HEK293 (cell line): Measurements from ENCODE around the gene SPOCK1.
A peak's percentile ranks its signal among the peaks of the same experiment; 100 is the strongest.

Experiments
- CTCF ChIA-PET: fragments of 350-600 bp; formaldehyde crosslinking; extraction: SDS; loops from one replicate; lab custom pipeline; 2021; ENCODE audit warnings: antibody characterized with exemption; lab: Yijun Ruan, JAX
- POLR2A ChIA-PET: fragments of 300-600 bp; formaldehyde crosslinking; extraction: SDS; loops from one replicate; lab custom pipeline; 2020; ENCODE audit warnings: antibody characterized with exemption, inconsistent platforms; lab: Yijun Ruan, JAX
- H3K27ac ChIP-seq: fragments of 200-500 bp; sonication (Bioruptor generic); 2 replicates; pipeline ENCODE4 v1.5.1; 2014; ENCODE audit warnings: low read depth, low read length, control low read depth, inconsistent platforms; ENCODE audit errors: extremely low read depth
- H3K36me3 ChIP-seq, 2 experiments: fragments of 200-500 bp in 1 of 2; sonication (Bioruptor generic) in 1 of 2; 1 replicate in 1 of 2; 2 replicates in 1 of 2; pipeline ENCODE4 v1.5.1; 2014 to 2017; ENCODE audit warnings: inconsistent platforms in 2 of 2, low read length in 2 of 2; ENCODE audit not compliant: control insufficient read depth in 2 of 2, insufficient read depth in 1 of 2
- H3K4me1 ChIP-seq: fragments of 200-500 bp; sonication (Bioruptor generic); 2 replicates; pipeline ENCODE4 v1.5.1; 2014; ENCODE audit warnings: mild to moderate bottlenecking, low read length, inconsistent platforms; ENCODE audit not compliant: control insufficient read depth, insufficient read depth
- H3K4me3 ChIP-seq: 2 replicates; pipeline ENCODE4 v1.5.1; 2011; ENCODE audit warnings: low read depth, mild to moderate bottlenecking, control low read depth, low read length, moderate library complexity
- H3K9me3 ChIP-seq: fragments of 200-500 bp; sonication (Bioruptor generic); 2 replicates; pipeline ENCODE4 v1.5.1; 2014; ENCODE audit warnings: low read depth, low read length, inconsistent platforms; ENCODE audit not compliant: control insufficient read depth, insufficient read depth
- PRDM10 ChIP-seq: fragments of 450-650 bp; formaldehyde crosslinking; IDR thresholded peaks from 2 replicates; pipeline ENCODE4 v1.5.1; 2016; ENCODE audit warnings: missing biosample characterization, missing genetic modification characterization
- SALL2 ChIP-seq: fragments of 450-650 bp; formaldehyde crosslinking; IDR thresholded peaks from 2 replicates; pipeline ENCODE4 v1.5.0; 2017; ENCODE audit warnings: missing biosample characterization, mild to moderate bottlenecking, missing genetic modification characterization, borderline replicate concordance
- SCRT1 ChIP-seq: fragments of 450-650 bp; formaldehyde crosslinking; IDR thresholded peaks from 2 replicates; pipeline ENCODE4 v1.5.1; 2016; ENCODE audit warnings: missing biosample characterization, missing genetic modification characterization, borderline replicate concordance
- SCRT2 ChIP-seq: fragments of 450-650 bp; formaldehyde crosslinking; IDR thresholded peaks from 2 replicates; pipeline ENCODE4 v1.5.1; 2016; ENCODE audit warnings: missing biosample characterization, missing genetic modification characterization
- SP3 ChIP-seq: fragments of 450-650 bp; formaldehyde crosslinking; IDR thresholded peaks from 2 replicates; pipeline ENCODE4 v1.5.1; 2016; ENCODE audit warnings: missing biosample characterization, missing genetic modification characterization
- ZFHX2 ChIP-seq: fragments of 450-650 bp; formaldehyde crosslinking; conservative IDR thresholded peaks from 2 replicates; pipeline ENCODE4 v1.5.1; 2016; ENCODE audit warnings: missing biosample characterization, missing genetic modification characterization
- ZFP69B ChIP-seq: fragments of 450-650 bp; formaldehyde crosslinking; IDR thresholded peaks from 2 replicates; pipeline ENCODE4 v1.5.1; 2016; ENCODE audit warnings: missing biosample characterization, missing genetic modification characterization
- ZNF140 ChIP-seq: fragments of 450-650 bp; formaldehyde crosslinking; IDR thresholded peaks from 2 replicates; pipeline ENCODE4 v1.5.1; 2016; ENCODE audit warnings: missing biosample characterization, missing genetic modification characterization
- ZNF175 ChIP-seq: fragments of 450-650 bp; formaldehyde crosslinking; IDR thresholded peaks from 2 replicates; pipeline ENCODE4 v1.5.1; 2016; ENCODE audit warnings: missing biosample characterization, missing genetic modification characterization
- ZNF184 ChIP-seq: fragments of 450-650 bp; IDR thresholded peaks from 2 replicates; pipeline ENCODE4 v1.5.1; 2018; ENCODE audit warnings: missing biosample characterization, mild to moderate bottlenecking, missing genetic modification characterization
- ZNF394 ChIP-seq: fragments of 450-650 bp; formaldehyde crosslinking; IDR thresholded peaks from 2 replicates; pipeline ENCODE4 v1.5.1; 2016; ENCODE audit warnings: missing biosample characterization, missing genetic modification characterization, mild to moderate bottlenecking, moderate library complexity, borderline replicate concordance
- ZNF398 ChIP-seq: fragments of 450-650 bp; formaldehyde crosslinking; IDR thresholded peaks from 2 replicates; pipeline ENCODE4 v1.5.1; 2017; ENCODE audit warnings: missing biosample characterization, missing genetic modification characterization
- ZNF423 ChIP-seq: fragments of 450-650 bp; formaldehyde crosslinking; IDR thresholded peaks from 2 replicates; pipeline ENCODE4 v1.5.1; 2016; ENCODE audit warnings: missing biosample characterization, missing genetic modification characterization
- ZNF473 ChIP-seq: fragments of 450-650 bp; formaldehyde crosslinking; IDR thresholded peaks from 2 replicates; pipeline ENCODE4 v1.5.1; 2017; ENCODE audit warnings: missing biosample characterization, missing genetic modification characterization
- ZNF704 ChIP-seq: fragments of 450-650 bp; formaldehyde crosslinking; IDR thresholded peaks from 2 replicates; pipeline ENCODE4 v1.5.1; 2016; ENCODE audit warnings: missing biosample characterization, missing genetic modification characterization
- ZNF747 ChIP-seq: fragments of 450-650 bp; formaldehyde crosslinking; IDR thresholded peaks from 2 replicates; pipeline ENCODE4 v1.5.1; 2016; ENCODE audit warnings: missing biosample characterization, missing genetic modification characterization

Gene SPOCK1

GRCh38 chr5:137115152-137115551, 384.0 kb downstream of the SPOCK1 start:
- TF ChIP-seq ZFP69B (tag by site-specific recombination), result no peak
- no peak for TF ChIP-seq PRDM10 (tag by site-specific recombination)
- no peaks in the 10 kb centered on the region for H3K36me3 ChIP-seq
- H3K9me3 ChIP-seq, result no peaks in the 10 kb centered on the region
- no peak overlapping the region for H3K4me3 ChIP-seq
- ChIA-PET POLR2A (no interaction called here), CTCF (no interaction called here)
- no peak overlapping the region for H3K27ac ChIP-seq
- H3K4me1 ChIP-seq, result no peaks in the 10 kb centered on the region

GRCh38 chr5:137114529-137114928, 384.6 kb downstream of the SPOCK1 start:
- Histone ChIP-seq H3K9me3 (no peaks in the 10 kb centered on the region), H3K4me1 (no peaks in the 10 kb centered on the region), H3K36me3 (no peaks in the 10 kb centered on the region), H3K4me3 (no peak overlapping the region), H3K27ac (no peak overlapping the region)
- ChIA-PET CTCF (no interaction called here), POLR2A (no interaction called here)
- TF ChIP-seq SALL2 (tag by site-specific recombination), result no peak
- TF ChIP-seq ZNF747 (tag by site-specific recombination), result no peak
- TF ChIP-seq ZFHX2, result 0 out of 2 replicates have a peak, but pooled peaks have one; percentile 23
- no peak for TF ChIP-seq ZNF704 (tag by site-specific recombination)
- no peak for TF ChIP-seq ZNF184 (tag by site-specific recombination)
- TF ChIP-seq ZNF394 (tag by site-specific recombination), result no peak

GRCh38 chr5:137113939-137114338, 385.2 kb downstream of the SPOCK1 start:
- Histone ChIP-seq H3K36me3 (no peaks in the 10 kb centered on the region), H3K27ac (no peak overlapping the region), H3K9me3 (no peaks in the 10 kb centered on the region), H3K4me3 (no peak overlapping the region), H3K4me1 (no peaks in the 10 kb centered on the region)
- no peak for TF ChIP-seq ZNF398 (tag by site-specific recombination)
- no peak for TF ChIP-seq ZNF423
- TF ChIP-seq ZNF473 (tag by site-specific recombination), result no peak
- no peak for TF ChIP-seq ZNF175
- peak; percentile 68; the same call in 1 of the 2 replicates for TF ChIP-seq SCRT1
- TF ChIP-seq SP3 (tag by site-specific recombination), result no peak
- TF ChIP-seq ZNF140 (tag by site-specific recombination), result no peak
- TF ChIP-seq SCRT2 (tag by site-specific recombination), result peak; percentile 87
- POLR2A ChIA-PET, result no interaction called here
- CTCF ChIA-PET, result interaction anchor here (0.6 kb wide), 1 partner anchor 206 kb away, joined by 3 read pairs; no protein-coding TSS in a partner anchor
